HG02588 (cell line): ENCODE data around the gene ATXN1.
A peak's percentile ranks its signal among the peaks of the same experiment; 100 is the strongest.

Experiments used
- ATAC-seq: cut with Tn5 transposase; IDR thresholded peaks from one replicate; pipeline ENCODE4 v1.9.1; 2021; ENCODE audit warnings: mild to moderate bottlenecking, moderate library complexity; ENCODE audit not compliant: unreplicated experiment

ATXN1 gene

GRCh38 chr6:16783952-16784565, 22.8 kb upstream of the ATXN1 start:
- no peak for ATAC-seq

- ATAC-seq: no peak
These were observed 22.2 kb upstream of the ATXN1 start for GRCh38 chr6:16783509-16783908.

GRCh38 chr6:16782278-16782677, 21.0 kb upstream of the ATXN1 start:
- no peak for ATAC-seq

GRCh38 chr6:16781348-16782169, 20.3 kb upstream of the ATXN1 start:
- ATAC-seq: no peak

GRCh38 chr6:16778521-16778920, 17.3 kb upstream of the ATXN1 start:
- ATAC-seq: no peak

GRCh38 chr6:16777794-16778193, 16.5 kb upstream of the ATXN1 start:
- ATAC-seq: no peak

GRCh38 chr6:16776394-16777017, 15.2 kb upstream of the ATXN1 start:
- no peak for ATAC-seq

- ATAC-seq: no peak
These were observed 13.2 kb upstream of the ATXN1 start for GRCh38 chr6:16774437-16774836.

GRCh38 chr6:16773362-16773761, 12.1 kb upstream of the ATXN1 start:
- ATAC-seq: no peak

GRCh38 chr6:16770701-16771569, 9.7 kb upstream of the ATXN1 start:
- peak; percentile 84 for ATAC-seq

GRCh38 chr6:16769986-16770376, 8.7 kb upstream of the ATXN1 start:
- no peak for ATAC-seq

GRCh38 chr6:16769131-16769985, 8.1 kb upstream of the ATXN1 start:
- no peak for ATAC-seq

GRCh38 chr6:16768477-16768830, 7.2 kb upstream of the ATXN1 start:
- ATAC-seq: no peak

- ATAC-seq: no peak
These were observed 6.7 kb upstream of the ATXN1 start for GRCh38 chr6:16767765-16768476.

GRCh38 chr6:16766836-16767745, 5.8 kb upstream of the ATXN1 start:
- no peak for ATAC-seq

- ATAC-seq: no peak
These were observed 4.8 kb upstream of the ATXN1 start for GRCh38 chr6:16766043-16766536.

- ATAC-seq: no peak
These were observed 4.0 kb upstream of the ATXN1 start for GRCh38 chr6:16765235-16765634.

GRCh38 chr6:16764188-16764950, 3.1 kb upstream of the ATXN1 start:
- ATAC-seq: no peak
